Stimulated activated CD8-positive, alpha-beta memory T cell treated with anti-CD3 and anti-CD28 coated beads, Interleukin-4, amount 100 ng/mL, for 1 hour (primary cell): ENCODE results near the gene CPA4.
"Not testable (repeated sequence)": the region's sequence is repeated elsewhere in the genome, so short reads cannot be mapped to it uniquely, and the experiment has no call there.

Source experiments
- DNase-seq, 2 donors: peaks; one replicate each; pipeline ENCODE4 v3.0.0-alpha.2; 2020; ENCODE audit warnings: low read depth in 2 of 2, low spot score in 1 of 2

Gene CPA4

GRCh38 chr7:130301501-130302020, 8.6 kb downstream of the CPA4 start:
- no peak for DNase-seq

DNA sequence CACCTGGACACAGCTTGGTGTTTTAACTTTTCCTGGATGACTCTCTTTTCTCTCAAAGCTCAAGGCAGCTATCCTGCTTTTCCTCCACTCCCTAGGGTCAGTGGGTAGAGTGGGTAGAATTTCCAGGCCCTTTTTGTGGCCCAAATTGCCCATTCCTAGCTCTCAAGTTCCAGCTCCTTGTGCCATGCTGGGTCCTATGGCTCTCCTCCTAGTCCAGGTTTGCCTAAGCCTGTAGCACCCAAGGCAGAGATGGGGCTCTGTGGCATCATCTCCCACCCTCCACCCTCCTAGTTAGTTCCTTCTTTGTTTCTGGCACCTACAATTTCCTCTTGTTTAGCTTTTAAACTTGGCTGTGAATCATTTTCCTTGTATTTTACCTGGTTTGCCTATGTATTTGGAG, 9.7 kb downstream of the CPA4 start:
- DNase-seq = no peak

GRCh38 chr7:130303127-130303526, 10.2 kb downstream of the CPA4 start:
- DNase-seq = no peak

GRCh38 chr7:130303551-130303950, 10.6 kb downstream of the CPA4 start:
- no peak for DNase-seq

GRCh38 chr7:130303982-130304381, 11.0 kb downstream of the CPA4 start:
- no peak for DNase-seq

- no peak for DNase-seq
Measured at GRCh38 chr7:130304878-130305277, 11.9 kb downstream of the CPA4 start.

DNA sequence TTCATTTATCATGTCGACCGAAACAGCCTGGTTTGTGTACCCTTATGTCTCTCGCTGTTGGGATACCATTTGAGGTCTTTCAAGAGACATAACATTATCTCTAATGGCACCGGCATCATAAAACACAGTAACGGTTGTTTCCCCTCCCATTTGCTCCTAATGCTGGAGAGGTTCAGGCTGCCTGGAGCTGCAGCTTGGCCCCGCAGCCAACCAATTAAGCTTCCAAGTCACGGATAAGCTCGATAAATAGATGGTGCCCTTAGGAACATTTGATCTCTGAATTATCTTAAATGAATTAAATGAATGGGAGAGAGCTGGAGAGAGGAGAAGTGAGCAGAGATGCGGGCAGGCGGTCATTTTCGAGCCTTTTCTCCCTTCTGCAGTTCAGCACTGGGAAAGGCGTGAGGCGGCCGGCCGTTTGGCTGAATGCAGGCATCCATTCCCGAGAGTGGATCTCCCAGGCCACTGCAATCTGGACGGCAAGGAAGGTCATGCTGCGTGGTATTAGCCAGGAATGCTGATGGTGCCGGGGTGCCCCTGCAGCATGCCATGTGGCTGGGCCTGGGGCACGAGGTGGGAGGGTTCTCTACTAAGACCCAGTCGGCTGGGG, 12.6 kb downstream of the CPA4 start:
- no peak for DNase-seq

GRCh38 chr7:130309986-130310385, 17.0 kb downstream of the CPA4 start:
- no peak for DNase-seq

DNA sequence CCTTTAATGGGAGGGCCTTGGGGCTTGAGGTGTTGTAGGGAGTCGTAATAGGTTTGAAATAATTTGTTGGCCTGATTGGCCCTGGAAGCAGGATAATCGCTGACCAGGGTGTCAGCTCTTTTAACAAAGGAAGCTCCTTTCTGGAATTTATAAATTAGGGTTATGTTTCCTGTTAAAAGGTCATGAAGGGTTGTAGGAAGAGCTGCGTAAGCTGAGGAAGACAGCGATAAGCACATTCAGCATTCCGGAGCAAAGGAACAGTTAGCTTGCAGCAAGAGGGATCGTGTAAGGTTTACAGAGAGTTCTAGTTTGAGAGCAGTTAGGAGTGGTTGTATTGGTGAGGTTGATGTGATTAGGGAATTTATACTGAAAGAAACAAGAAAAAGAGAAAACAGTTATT, 21.3 kb downstream of the CPA4 start:
- no peak for DNase-seq

DNA sequence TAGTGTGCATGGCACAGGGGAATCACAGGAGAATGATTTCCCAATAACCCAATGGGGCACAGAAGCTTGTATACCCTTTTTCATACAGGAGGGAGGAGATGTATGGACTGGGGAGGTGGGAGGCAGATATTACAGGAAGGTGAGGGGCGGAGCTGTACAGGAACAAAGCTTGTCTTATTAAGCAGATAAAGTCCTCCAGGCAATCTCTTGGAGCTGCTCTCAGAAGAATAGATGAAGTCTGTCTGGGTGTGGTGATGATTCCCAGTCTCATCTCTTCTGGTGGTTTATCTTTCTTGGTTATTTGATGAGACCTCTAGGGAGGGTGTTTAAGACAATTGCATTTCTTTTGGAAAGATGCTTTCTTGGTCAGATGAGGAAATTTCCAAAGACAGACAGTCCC, 26.6 kb downstream of the CPA4 start:
- DNase-seq = no peak

- not testable (repeated sequence) for DNase-seq
Measured at GRCh38 chr7:130321542-130322229, 28.7 kb downstream of the CPA4 start.

DNA sequence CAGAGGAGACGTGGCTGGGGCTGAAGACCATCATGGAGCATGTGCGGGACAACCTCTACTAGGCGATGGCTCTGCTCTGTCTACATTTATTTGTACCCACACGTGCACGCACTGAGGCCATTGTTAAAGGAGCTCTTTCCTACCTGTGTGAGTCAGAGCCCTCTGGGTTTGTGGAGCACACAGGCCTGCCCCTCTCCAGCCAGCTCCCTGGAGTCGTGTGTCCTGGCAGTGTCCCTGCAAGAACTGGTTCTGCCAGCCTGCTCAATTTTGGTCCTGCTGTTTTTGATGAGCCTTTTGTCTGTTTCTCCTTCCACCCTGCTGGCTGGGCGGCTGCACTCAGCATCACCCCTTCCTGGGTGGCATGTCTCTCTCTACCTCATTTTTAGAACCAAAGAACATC, 29.7 kb downstream of the CPA4 start:
- DNase-seq = no peak

GRCh38 chr7:130324306-130324943, 31.5 kb downstream of the CPA4 start:
- no peak for DNase-seq

- DNase-seq = no peak
Measured at GRCh38 chr7:130329681-130330080, 36.7 kb downstream of the CPA4 start.

- no peak for DNase-seq
Measured at GRCh38 chr7:130332259-130333053, 39.5 kb downstream of the CPA4 start.

DNA sequence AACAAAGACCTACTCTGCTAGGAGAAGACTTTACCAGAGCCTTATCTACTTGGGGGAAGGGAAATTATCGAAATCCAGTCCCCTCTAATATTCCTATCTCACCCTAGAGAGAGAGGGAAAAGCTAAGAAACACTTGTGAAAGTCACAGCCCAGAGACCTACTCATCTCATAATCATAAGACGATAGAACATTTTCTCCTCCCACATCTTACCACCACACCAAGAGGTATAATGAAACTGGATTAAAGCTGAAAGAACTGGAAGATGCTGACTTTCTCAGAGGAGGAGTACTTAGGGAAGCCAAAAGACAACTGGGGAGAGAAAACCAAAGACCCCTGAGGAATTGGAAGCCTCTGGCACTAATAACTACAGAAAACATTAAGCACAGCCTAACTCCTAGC, 40.9 kb downstream of the CPA4 start:
- DNase-seq = no peak

DNA sequence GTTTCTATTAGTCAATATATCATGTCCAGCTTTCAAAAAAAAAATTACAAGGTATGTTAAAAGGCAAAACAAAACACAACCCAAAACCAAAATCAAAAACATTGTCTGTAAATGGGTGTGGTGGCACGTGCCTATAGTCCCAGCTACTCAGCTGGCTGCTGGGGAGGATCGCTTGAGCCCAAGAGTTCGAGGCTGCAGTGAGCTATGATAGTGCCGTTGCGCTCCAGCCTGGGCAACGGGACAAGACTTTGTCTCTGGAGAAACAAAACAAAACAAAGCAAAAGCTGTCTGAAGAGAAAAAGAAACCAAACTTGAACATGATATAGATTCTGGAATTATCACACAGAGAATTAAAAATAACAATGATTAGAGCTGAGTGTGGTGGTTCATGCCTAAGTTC, 41.3 kb downstream of the CPA4 start:
- no peak for DNase-seq

DNA sequence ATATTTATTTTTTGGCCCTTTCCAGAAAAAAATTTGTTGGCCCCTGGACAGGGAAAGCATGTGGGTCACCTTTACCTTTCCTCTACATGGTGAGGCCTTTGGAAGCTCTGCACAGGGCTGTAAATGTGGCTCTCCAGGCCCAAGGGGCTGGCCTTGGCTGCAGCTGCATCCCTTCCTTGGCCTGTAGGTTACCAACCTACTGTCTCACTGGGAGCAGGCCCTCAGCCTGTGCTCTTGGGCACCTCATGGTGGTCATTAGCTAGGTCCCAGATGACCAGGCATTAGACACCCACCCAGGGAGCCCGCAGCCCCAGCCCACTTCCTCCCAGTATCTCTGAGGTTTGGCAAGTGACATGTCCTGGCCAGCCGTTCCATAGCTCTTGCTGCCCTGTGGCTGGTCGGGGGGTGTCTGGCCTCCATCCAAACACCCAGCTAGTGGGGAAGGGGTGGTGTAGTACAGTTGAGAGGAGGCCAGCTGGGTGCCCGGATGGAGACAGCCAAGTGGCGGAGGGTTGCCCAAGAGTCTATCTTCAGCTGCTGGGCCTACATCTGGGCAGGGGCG, 44.5 kb downstream of the CPA4 start:
- DNase-seq = no peak

DNA sequence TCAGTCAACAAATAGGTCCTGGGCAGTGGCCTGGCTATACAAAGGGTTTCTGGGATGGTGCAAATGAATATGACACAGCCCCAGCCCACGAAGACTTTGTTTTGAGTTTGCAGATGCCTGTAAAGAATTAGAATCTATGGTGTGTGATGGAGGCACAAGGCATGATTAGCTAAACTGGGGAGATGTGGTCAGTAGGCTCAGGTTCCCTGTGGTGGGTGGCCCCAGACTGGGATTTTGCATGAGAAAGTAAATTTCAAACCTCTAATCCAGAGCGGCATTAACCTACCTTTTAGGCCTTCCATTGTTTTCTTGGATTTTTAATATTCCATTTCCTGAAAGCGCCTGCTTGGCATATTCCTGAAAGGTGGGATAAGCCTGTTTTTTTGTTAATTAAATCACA, 45.3 kb downstream of the CPA4 start:
- no peak for DNase-seq

GRCh38 chr7:130341882-130342281, 48.9 kb downstream of the CPA4 start:
- no peak for DNase-seq

GRCh38 chr7:130342701-130343380, 49.9 kb downstream of the CPA4 start:
- no peak for DNase-seq
